Sigmoid colon (tissue), 7 donors: Measurements from ENCODE around the gene SLC26A9. TPM values are rescaled to one million over a fixed set of nuclear protein-coding genes. Genes with fewer than 3 reads are reported as not detected.
"Not testable (repeated sequence)": the region's sequence is repeated elsewhere in the genome, so short reads cannot be mapped to it uniquely, and the experiment has no call there.

ENCODE experiments used
- DNase-seq: peaks from one replicate; pipeline ENCODE4 v3.0.0-alpha.2; 2019
- H3K27ac ChIP-seq, 4 donors: fragments of 200-600 bp; sonication (generic); one replicate each; pipeline ENCODE4 v1.5.1; 2016 to 2019; ENCODE audit warnings: mild to moderate bottlenecking in 1 of 4
- H3K27me3 ChIP-seq, 3 donors: fragments of 200-600 bp; sonication (generic); one replicate each; pipeline ENCODE4 v1.5.1; 2019; ENCODE audit warnings: mild to moderate bottlenecking in 1 of 3
- H3K36me3 ChIP-seq, 4 donors: fragments of 200-600 bp; sonication (generic); one replicate each; pipeline ENCODE4 v1.5.1; 2016 to 2019
- H3K4me1 ChIP-seq, 4 donors: fragments of 200-600 bp; sonication (generic); one replicate each; pipeline ENCODE4 v1.5.1; 2017 to 2019
- H3K4me3 ChIP-seq, 4 donors: fragments of 200-600 bp; sonication (generic); one replicate each; pipeline ENCODE4 v1.5.1; 2017 to 2019; ENCODE audit warnings: mild to moderate bottlenecking in 2 of 4, moderate library complexity in 1 of 4
- H3K9me3 ChIP-seq, 4 donors: fragments of 200-600 bp in 3 of 4; sonication (generic) in 3 of 4; one replicate each; pipeline versions ENCODE4 v1.5.1 to v1.6.1; 2013 to 2019
- EP300 ChIP-seq, 4 donors: sonication (generic); formaldehyde crosslinking; IDR thresholded peaks; one replicate each; pipeline ENCODE4 v1.6.1; 2017; ENCODE audit warnings: antibody characterized with exemption in 4 of 4
- POLR2A ChIP-seq, 2 donors: fragments of 450-650 bp; IDR thresholded peaks; one replicate each; pipeline ENCODE4 v1.6.1; 2016; ENCODE audit warnings: antibody characterized with exemption in 2 of 2, mild to moderate bottlenecking in 2 of 2, moderate library complexity in 2 of 2
- POLR2AphosphoS5 ChIP-seq, 4 donors: sonication (generic); formaldehyde crosslinking; IDR thresholded peaks; one replicate each; pipeline ENCODE4 v1.6.1; 2017; ENCODE audit warnings: antibody characterized with exemption in 4 of 4
- WGBS, 2 donors: extraction: QIAGEN DNeasy Blood & Tissue Kit; methylation state at CpG; one replicate each; pipeline ENCODE4 v1.1.7; 2013; 5-methylcytosine and 5-hydroxymethylcytosine counted together
- intact Hi-C: fragments of 100-400 bp; cut with DNase I; formaldehyde crosslinking; loops from one replicate; pipeline ENCODE4 v1.15.1; 2023
- polyA plus RNA-seq, 3 donors: library from polyadenylated mRNA; stranded (reverse); fragments of 200-250 nt; gene quantifications; one replicate each; pipeline ENCODE4 v1.2.3, GENCODE V29; 2013
- total RNA-seq, 4 donors: library from RNA; depleted of rRNA; stranded (reverse); fragments of >200 nt; gene quantifications; one replicate each; pipeline ENCODE4 v1.1.0, GENCODE V29; 2016
- TF ChIP-seq, protein P1 (sequence below), 4 experiments: fragments of 450-650 bp in 3 of 4; fragments of 200-600 bp in 1 of 4; IDR thresholded peaks; one replicate each; pipeline ENCODE4 v1.5.1; 2016 to 2019; ENCODE audit warnings: antibody characterized with exemption in 4 of 4, mild to moderate bottlenecking in 3 of 4, moderate library complexity in 2 of 4
- donor health status: healthy with polysubstance abuse.
- donor health status: Bipolar disorder and iron deficiency.
- donor health status: healthy.

The SLC26A9 gene
- total and polyA plus RNA-seq, 7 donors = 0.60 TPM; not detected in 6

GRCh38 chr1:205913451-205914154 is 29.7 kb downstream of the SLC26A9 start:
- H3K36me3 ChIP-seq = no peaks in the 10 kb centered on the region
- H3K4me3 ChIP-seq = no peak overlapping the region
- no peak overlapping the region for H3K27ac ChIP-seq
- no peak for DNase-seq
- intact Hi-C loops = no loop called here
- H3K4me1 ChIP-seq = peaks cover 0 to 14% (median 8%) of the 10 kb centered on the region in 4 donors
- 56 to 66% methylated on average over 4 of the region's 4 CpGs for WGBS, 2 donors
- H3K27me3 ChIP-seq = no peaks in the 10 kb centered on the region
- no peaks in the 10 kb centered on the region for H3K9me3 ChIP-seq
- TF ChIP-seq POLR2A (IDR thresholded peaks at IDR 0.05) (no peak), POLR2AphosphoS5 (IDR thresholded peaks at IDR 0.05) (no peak), EP300 (IDR thresholded peaks at IDR 0.05) (no peak)
- TF ChIP-seq, protein P1, sequence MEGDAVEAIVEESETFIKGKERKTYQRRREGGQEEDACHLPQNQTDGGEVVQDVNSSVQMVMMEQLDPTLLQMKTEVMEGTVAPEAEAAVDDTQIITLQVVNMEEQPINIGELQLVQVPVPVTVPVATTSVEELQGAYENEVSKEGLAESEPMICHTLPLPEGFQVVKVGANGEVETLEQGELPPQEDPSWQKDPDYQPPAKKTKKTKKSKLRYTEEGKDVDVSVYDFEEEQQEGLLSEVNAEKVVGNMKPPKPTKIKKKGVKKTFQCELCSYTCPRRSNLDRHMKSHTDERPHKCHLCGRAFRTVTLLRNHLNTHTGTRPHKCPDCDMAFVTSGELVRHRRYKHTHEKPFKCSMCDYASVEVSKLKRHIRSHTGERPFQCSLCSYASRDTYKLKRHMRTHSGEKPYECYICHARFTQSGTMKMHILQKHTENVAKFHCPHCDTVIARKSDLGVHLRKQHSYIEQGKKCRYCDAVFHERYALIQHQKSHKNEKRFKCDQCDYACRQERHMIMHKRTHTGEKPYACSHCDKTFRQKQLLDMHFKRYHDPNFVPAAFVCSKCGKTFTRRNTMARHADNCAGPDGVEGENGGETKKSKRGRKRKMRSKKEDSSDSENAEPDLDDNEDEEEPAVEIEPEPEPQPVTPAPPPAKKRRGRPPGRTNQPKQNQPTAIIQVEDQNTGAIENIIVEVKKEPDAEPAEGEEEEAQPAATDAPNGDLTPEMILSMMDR (IDR thresholded peaks at IDR 0.05) = no peak

GRCh38 chr1:205907794-205908193 is 35.5 kb downstream of the SLC26A9 start:
- no peak for DNase-seq
- 26 to 47% methylated on average over 2 of the region's 2 CpGs for WGBS, 2 donors
- no peaks in the 10 kb centered on the region for H3K4me1 ChIP-seq
- no peak overlapping the region for H3K4me3 ChIP-seq
- intact Hi-C loops = no loop called here
- no peak overlapping the region for H3K27ac ChIP-seq
- TF ChIP-seq POLR2AphosphoS5 (IDR thresholded peaks at IDR 0.05) = no peak
- TF ChIP-seq, protein P1 (IDR thresholded peaks at IDR 0.05) = peak in 2 of 4 experiments; percentile 22 to 23
- TF ChIP-seq EP300 (IDR thresholded peaks at IDR 0.05) = no peak
- H3K9me3 ChIP-seq = peaks cover 0 to 2% (median 0%) of the 10 kb centered on the region in 4 donors
- no peaks in the 10 kb centered on the region for H3K27me3 ChIP-seq
- no peaks in the 10 kb centered on the region for H3K36me3 ChIP-seq

GRCh38 chr1:205905095-205905494 is 38.2 kb downstream of the SLC26A9 start:
- intact Hi-C loops, H3K27ac ChIP-seq, H3K4me3 ChIP-seq, H3K36me3 ChIP-seq, DNase-seq, H3K9me3 ChIP-seq, H3K4me1 ChIP-seq, H3K27me3 ChIP-seq: not testable (repeated sequence)
- WGBS, 2 donors = 74 to 81% methylated on average over 3 of the region's 3 CpGs

- 83 to 86% methylated on average over 1 of the region's 1 CpG for WGBS, 2 donors
These were observed 46.9 kb downstream of the SLC26A9 start for GRCh38 chr1:205896351-205896750.

GRCh38 chr1:205894119-205894518 is 49.1 kb downstream of the SLC26A9 start:
- intact Hi-C loops, H3K9me3 ChIP-seq, H3K27ac ChIP-seq, DNase-seq, H3K36me3 ChIP-seq, H3K4me3 ChIP-seq, H3K4me1 ChIP-seq, H3K27me3 ChIP-seq: not testable (repeated sequence)
- 82 to 88% methylated on average over 3 of the region's 3 CpGs for WGBS, 2 donors

More at GRCh38 chr1:205896351-205896750, 46.9 kb downstream of the SLC26A9 start:
- TF ChIP-seq EP300 (IDR thresholded peaks at IDR 0.05) (no peak), POLR2A (IDR thresholded peaks at IDR 0.05) (no peak), POLR2AphosphoS5 (IDR thresholded peaks at IDR 0.05) (no peak)
- TF ChIP-seq, protein P1 (IDR thresholded peaks at IDR 0.05) = no peak
- intact Hi-C loops = no loop called here
- no peaks in the 10 kb centered on the region for H3K4me1 ChIP-seq
- H3K27me3 ChIP-seq = no peaks in the 10 kb centered on the region
- peaks cover 0 to 2% (median 0%) of the 10 kb centered on the region in 4 donors for H3K9me3 ChIP-seq
- H3K36me3 ChIP-seq = no peaks in the 10 kb centered on the region
- no peak overlapping the region for H3K27ac ChIP-seq
- no peak for DNase-seq
- no peak overlapping the region for H3K4me3 ChIP-seq

DNA sequence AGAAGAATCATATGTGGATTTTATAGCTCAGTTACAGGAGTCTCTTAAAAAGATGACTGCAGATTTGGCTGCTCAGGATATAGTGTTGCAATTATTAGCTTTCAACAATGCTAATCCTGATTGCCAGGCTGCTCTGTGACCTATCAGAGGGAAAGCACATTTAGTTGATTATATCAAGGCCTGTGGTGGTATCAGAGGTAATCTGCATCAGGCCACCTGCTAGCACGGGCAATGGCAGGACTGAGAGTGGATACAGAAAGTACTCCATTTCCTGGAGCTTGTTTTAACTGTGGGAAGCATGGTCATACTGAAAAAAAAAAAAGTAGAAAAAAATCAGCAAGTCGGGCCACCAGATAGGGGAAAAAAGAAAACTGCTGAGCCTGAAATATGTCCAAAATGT is 51.1 kb downstream of the SLC26A9 start:
- H3K36me3 ChIP-seq, DNase-seq, H3K27me3 ChIP-seq, H3K27ac ChIP-seq, intact Hi-C loops, H3K4me3 ChIP-seq, H3K9me3 ChIP-seq: not testable (repeated sequence)
- WGBS, 2 donors = 37 to 60% methylated on average over 2 of the region's 2 CpGs
- H3K4me1 ChIP-seq = peaks cover 0 to 10% (median 0%) of the 10 kb centered on the region in 4 donors

- DNase-seq, H3K36me3 ChIP-seq, H3K27ac ChIP-seq, H3K9me3 ChIP-seq, intact Hi-C loops, H3K27me3 ChIP-seq, H3K4me3 ChIP-seq: not testable (repeated sequence)
- H3K4me1 ChIP-seq = peaks cover 0 to 10% (median 0%) of the 10 kb centered on the region in 4 donors
- WGBS, 2 donors = 91% methylated on average over 2 of the region's 2 CpGs
These were observed 51.8 kb downstream of the SLC26A9 start for GRCh38 chr1:205891481-205891880.

DNA sequence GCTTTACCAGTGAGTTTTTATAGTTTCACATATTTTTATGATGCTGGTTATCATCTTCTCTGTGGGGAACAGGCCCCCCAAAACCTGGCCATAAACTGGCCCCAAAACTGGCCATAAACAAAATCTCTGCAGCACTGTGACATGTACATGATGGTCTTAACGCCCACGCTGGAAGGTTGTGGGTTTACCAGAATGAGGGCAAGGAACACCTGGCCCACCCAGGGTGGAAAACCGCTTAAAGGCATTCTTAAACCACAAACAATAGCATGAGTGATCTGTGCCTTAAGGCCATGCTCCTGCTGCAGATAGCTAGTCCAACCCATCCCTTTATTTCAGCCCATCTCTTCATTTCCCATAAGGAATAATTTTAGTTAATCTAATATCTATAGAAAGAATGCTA is 52.6 kb downstream of the SLC26A9 start:
- H3K27ac ChIP-seq, DNase-seq, H3K9me3 ChIP-seq, H3K36me3 ChIP-seq, intact Hi-C loops, H3K4me3 ChIP-seq, H3K27me3 ChIP-seq: not testable (repeated sequence)
- peaks cover 0 to 10% (median 0%) of the 10 kb centered on the region in 4 donors for H3K4me1 ChIP-seq
- 84 to 88% methylated on average over 3 of the region's 3 CpGs for WGBS, 2 donors

- H3K36me3 ChIP-seq, intact Hi-C loops, DNase-seq, H3K27me3 ChIP-seq, H3K4me3 ChIP-seq, H3K9me3 ChIP-seq, H3K27ac ChIP-seq: not testable (repeated sequence)
- H3K4me1 ChIP-seq = peaks cover 0 to 10% (median 0%) of the 10 kb centered on the region in 4 donors
- 86 to 89% methylated on average over 3 of the region's 3 CpGs for WGBS, 2 donors
These were observed 53.5 kb downstream of the SLC26A9 start for GRCh38 chr1:205889706-205890105.
